DMS53 treated with DMSO at 0.1 percent for 48 hours (cell line): ENCODE data around the gene ELL.
A peak's percentile ranks its signal among the peaks of the same experiment; 100 is the strongest.

Experiments
- DNase-seq: peaks from one replicate; lab custom pipeline; 2025; ENCODE audit not compliant: unreplicated experiment; lab: John Stamatoyannopoulos, UW

ELL gene

GRCh38 chr19:18435842-18436670 is 85.8 kb downstream of the ELL start:
- DNase-seq: no peak

DNA sequence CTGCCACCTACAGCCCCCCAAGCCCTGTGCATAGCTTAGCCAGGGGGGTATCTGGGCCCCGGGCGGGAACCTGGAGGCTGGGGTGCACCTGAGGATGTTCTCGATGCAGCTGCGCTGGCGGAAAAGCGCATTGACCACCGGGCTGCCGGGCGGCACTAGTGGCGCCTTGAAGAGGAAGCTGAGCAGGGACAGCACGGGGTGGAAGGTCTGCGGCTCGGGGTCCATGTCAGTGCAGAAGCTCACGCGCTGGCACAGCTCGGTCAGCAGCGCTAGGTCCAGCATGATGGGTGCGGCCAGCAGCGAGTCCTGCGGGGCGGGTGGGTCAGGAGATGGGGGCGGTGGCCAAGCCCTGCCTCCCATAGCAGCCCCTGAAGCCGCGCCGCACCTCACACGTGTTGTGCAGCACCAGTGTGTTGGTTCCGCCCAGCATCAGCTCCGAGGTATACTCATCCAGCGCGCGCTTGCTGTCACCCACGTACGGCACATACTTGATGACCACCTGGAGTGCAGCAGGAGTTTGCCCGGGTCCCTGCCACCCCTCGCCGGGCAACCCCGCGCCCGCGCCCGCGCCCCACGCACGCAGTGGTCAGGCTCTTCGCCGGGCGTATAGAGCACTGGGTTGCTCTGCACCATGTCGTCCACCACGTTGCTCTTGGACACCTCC is 86.6 kb downstream of the ELL start:
- DNase-seq: no peak

GRCh38 chr19:18434411-18435175 is 87.3 kb downstream of the ELL start:
- DNase-seq: no peak

DNA sequence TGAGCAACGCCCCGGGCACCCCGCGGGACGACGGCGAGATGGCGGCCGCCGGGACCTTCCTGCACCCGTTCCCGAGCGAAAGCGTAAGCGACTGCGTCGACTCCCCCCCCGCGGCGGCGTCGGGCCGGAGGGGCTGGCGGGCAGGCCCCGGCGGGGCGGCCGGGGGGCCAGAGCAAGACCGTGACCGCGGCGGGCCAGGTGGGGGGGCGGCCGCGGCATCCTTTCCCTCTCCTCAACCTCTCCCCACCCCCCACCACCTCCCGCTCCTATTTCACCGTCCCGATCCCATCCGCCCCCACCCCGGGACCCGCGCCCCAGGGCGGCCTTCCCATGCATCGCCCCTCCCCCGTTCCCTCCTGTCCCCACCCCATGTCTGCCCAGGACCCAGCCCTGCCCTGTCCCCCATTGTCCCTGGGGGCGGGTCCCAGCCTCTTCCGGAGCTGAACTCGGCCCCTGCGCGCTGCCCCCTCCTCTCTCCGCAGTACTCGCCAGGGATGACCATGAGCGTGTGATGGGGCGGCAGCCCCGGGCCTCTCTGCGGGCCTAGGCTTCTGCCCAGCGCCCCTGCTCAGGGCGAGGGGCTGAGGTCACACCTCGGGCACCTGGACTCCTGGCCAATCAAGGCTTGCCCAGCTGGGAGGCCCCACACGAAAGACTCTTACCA is 88.0 kb downstream of the ELL start:
- DNase-seq: no peak

DNA sequence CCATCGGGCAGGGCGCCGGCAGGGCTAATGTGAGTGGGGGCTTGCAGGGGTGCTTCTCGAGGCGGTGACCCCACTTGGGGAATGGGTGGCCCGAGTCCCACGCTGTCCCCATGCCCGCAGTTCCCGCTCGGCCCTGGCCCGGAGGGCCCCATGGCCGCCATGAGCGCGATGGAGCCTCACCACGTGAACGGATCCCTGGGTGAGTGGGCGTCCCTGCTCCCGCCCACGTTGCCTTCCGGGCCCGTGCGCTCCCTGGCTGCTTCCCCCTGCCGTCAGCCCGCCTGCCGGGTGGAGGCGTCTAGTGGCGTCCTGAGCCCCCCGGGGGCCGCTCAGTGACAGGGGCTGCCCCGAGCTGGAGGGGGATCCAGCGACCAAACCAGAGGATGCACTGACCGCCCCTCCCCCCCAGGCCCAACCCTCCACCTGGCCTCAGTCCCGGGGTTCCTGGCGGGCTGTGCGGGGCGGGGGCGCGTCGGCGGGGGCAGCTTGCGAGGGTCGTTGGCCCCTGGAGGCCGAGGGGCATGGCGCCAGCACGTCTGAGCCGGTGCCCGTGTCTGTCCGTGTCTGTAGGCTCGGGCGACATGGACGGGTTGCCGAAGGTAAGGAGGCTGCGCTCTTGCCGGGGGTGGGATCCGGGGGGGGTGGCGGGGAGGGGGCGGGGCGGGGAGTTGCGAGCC is 88.7 kb downstream of the ELL start:
- no peak for DNase-seq

DNA sequence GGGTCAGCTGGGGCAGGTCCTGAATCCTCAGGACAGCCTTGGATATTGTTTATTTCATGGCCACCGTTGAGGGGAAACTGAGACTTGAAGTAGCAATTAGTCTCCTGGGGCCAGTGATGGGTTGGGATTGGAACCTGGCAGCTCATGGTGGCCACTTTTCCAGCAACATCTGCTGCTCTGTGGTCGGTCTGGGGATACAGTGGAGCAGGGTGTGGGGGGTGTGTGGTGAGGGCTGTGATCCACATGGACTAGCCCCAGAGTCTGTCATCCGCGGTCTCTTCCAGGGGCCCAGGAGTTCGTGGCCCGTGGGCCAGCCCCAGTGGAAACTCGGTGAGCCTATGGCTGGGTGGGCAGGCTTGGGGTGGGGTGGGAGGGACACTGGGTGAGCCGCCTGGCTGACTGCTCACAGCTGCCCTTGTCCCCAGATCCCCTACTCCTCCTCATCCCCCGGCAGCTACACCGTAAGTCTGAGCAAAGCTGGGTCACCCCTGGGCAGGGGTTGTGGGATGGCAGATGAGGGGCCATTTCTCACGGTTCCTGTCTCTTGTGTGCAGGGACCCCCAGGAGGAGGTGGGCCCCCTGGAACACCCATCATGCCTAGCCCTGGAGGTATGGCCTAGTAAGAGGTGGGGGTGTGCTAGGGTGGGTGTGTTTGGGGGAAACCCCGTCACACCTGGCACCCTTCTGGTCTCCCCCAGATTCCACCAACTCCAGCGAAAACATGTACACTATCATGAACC is 89.4 kb downstream of the ELL start:
- no peak for DNase-seq

- no peak for DNase-seq
Measured at GRCh38 chr19:18431351-18432197, 90.3 kb downstream of the ELL start.

DNA sequence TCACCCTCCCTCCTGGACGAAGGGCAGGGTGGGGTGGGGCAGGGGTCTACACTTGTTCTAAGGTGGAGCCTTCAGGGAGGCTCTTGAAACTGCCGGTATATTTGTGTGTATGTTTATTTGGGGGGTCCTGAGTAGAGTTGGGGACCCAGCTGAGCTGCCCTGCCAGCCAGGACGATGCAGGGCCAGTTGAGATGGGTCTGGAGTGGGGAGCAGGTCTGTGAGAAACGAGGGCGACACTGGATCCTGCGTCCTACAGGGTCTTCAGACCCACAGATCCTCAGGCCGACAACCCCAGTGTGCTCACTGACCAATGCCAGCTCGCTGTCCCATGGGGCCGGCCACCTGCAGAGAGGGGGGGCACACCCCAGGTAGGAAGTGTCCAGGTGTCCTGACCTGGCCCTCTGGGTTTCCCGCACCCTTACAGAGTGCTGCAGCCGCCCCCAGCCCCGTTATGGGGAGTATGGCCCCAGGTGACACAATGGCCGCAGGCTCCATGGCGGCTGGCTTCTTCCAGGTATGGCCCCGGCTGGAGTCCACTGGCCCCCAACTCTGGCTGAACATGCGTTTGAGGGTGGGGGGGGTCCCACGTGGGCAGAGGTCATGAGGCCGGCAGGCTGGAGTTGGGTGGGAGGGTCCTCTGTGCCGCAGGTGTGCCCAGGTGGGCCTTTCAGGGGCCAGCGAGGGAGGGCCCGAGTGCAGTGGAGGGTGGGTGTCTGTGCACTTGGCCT is 91.3 kb downstream of the ELL start:
- no peak for DNase-seq

GRCh38 chr19:18429717-18430416 is 92.0 kb downstream of the ELL start:
- DNase-seq: no peak

- DNase-seq: peak; percentile 51
Measured at GRCh38 chr19:18428787-18429674, 92.8 kb downstream of the ELL start.

- DNase-seq: no peak
Measured at GRCh38 chr19:18428173-18428786, 93.6 kb downstream of the ELL start.

DNA sequence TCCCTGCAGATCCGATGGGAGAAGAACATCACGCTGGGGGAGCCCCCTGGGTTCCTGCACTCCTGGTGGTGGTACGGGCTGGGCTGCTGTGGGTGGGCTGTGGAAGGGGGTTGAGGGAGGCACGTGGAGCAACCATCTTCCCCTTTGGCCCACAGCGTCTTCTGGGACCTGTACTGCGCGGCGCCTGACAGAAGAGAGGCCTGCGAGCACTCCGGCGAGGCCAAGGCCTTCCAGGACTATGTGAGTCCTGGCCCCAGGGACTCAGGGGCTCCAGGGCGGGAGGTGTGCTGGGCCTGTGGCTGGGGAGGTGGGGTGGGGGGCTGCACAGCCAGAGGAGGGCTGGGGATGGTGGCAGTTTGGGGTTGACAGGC is 94.1 kb downstream of the ELL start:
- DNase-seq: no peak

GRCh38 chr19:18427080-18427742 is 94.7 kb downstream of the ELL start:
- DNase-seq: no peak

DNA sequence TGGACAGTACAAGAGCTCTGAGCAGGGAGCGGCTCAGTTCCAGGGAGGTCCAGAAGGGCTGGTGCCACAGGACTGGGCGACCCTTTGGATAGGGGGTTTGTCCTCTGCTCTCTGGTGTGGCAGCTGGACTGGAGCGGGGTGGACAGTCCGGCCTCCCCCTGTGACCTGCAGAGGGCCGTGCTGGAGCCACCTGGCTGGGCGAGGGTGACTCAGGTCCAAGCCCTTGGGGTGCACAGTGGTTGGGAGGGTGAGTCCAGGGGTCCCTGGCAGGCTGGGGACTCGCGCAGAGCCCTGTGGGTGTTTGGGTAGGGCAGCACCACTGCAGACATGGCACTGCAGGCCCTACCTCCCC is 95.5 kb downstream of the ELL start:
- DNase-seq: no peak

- DNase-seq: no peak
Measured at GRCh38 chr19:18425515-18426415, 96.1 kb downstream of the ELL start.
